Measurements from ENCODE around the gene RPS21. TPM values are rescaled to one million over a fixed set of nuclear protein-coding genes. Genes with fewer than 3 reads are reported as not detected.
"Not testable (repeated sequence)": the region's sequence is repeated elsewhere in the genome, so short reads cannot be mapped to it uniquely, and the experiment has no call there.

RPS21 gene
- total RNA-seq, 1 experiment from 2014 or later: 2,418 TPM

DNA sequence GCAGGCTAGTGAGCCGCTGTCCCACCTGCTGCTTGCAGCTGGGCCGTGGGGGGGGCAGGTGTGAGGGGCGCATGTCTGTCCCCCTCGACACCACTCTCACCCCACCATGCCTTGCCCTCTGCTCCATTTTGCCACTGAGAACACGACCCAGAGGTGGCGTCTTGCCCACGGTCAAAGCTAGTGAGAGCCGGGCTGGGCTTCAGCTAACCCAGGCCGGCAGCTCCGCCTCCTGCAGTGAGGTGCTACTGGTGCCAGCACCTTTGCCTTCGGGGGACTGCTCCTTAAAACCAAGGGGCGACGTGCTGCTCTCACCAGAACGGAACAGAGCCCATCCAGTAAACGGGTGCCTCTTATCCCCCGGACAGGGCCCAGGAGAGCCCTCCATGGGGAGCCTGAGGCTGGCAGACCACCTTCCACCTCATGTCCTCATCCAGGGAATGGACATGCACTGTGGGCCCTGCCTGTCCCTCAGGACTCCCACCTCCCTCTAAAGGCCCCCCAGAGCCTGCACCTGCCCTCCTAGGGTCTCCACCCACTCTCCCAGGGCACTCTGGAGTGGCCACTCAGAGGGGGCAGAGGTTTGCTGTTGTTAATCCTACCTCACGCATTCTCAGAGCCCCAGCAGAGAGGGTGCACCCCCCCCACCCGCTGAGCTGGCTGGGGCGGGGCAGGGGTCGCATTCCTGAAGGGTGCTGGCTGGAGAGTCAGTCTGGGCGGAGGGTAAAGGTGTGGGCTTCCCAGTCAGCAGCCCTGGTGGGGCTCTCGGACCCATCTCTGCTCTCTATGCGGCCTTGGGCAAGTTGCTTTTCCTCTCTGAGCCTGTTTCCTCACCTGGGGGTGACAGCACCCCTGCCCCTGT, 37.6 kb downstream of the RPS21 start:
- DNase-seq (ENCODE audit: low read depth): no peak

GRCh38 chr20:62425281-62426058, 38.6 kb downstream of the RPS21 start:
- DNase-seq (ENCODE audit: low read depth): no peak

DNA sequence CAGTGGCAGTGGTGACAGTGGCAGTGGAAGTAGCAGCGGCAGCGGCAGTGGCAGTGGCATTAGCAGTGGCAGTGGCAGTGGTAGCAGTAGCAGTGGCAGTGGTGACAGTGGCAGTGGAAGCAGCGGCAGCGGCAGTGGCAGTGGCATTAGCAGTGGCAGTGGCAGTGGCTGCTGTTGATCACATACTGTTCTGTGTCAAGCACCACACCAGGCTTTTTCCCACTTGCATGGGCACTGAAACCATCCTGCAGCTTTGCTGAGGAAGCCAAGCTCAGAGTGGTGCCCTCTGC, 39.1 kb downstream of the RPS21 start:
- DNase-seq (ENCODE audit: low read depth): not testable (repeated sequence)

GRCh38 chr20:62426699-62427131, 39.8 kb downstream of the RPS21 start:
- no peak for DNase-seq (ENCODE audit: low read depth)

- DNase-seq (ENCODE audit: low read depth): no peak
Observed at GRCh38 chr20:62427172-62428001, 40.5 kb downstream of the RPS21 start, which contains the start of gene RBBP8NL. Gene RBBP8NL (minus strand): TSS chr20:62427539. CDS start chr20:62419647, 7,892 bp downstream.

DNA sequence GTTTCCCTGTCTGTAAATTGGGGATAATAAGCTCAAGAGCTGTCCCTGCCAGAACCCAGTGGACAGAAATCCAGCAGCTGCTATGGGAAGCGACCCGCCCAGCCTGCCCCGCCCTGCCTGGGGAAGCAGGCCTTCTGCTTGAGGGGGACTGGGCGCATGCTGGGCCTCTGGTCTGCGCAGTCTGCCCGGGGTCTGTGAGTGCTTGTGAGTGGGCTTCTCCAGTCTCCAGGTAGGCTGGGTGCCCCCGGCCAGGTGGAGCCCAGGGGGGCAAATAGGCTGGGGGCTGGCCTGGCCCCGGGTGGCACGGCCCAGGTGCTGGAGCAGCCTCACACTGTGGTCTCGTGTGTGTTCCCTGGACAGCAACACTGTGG, 41.1 kb downstream of the RPS21 start:
- no peak for DNase-seq (ENCODE audit: low read depth)

DNA sequence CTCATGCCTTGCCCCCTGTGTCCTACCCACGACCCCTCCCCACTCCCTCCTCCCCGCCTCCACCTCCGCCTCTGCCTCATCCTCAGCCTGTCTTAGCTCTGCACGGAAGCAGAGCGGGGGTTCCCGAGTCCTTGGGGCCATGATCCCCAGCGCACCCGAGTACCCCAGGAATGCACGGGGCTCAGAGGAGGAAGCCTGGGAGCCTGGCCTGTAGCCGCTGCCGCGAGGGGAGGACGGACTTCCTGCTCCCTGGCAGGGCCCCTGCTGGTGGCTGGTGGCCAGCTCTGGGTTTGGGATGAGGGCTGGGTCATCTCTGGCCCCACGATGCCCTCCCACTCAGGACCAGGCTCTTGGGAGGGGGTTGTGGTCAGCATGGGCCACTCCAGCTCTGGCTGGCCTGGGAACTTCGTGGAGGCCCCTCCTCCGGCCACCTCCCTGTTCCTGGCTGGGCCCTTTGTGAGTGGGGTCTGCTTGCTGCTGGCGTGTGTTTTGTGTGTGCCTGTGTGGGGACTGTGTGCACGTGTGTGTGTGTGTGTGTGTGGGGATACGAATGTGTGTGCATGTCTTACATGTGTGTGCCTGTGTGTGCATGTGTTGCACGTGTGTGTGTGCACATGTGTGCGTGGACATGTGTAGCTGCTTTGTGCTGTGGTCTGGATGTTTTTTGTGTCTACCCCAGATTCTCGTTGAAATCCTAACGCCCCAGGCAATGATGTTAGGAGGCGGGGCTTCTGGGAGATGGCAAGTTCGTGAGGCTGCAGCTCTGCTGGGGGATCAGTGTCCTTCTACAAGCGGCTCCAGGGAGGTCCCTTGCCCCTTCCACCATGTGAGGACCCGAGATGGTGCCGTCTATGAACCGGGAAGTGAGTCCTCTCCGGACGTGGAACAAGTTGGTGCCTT, 41.7 kb downstream of the RPS21 start:
- no peak for DNase-seq (ENCODE audit: low read depth)

DNA sequence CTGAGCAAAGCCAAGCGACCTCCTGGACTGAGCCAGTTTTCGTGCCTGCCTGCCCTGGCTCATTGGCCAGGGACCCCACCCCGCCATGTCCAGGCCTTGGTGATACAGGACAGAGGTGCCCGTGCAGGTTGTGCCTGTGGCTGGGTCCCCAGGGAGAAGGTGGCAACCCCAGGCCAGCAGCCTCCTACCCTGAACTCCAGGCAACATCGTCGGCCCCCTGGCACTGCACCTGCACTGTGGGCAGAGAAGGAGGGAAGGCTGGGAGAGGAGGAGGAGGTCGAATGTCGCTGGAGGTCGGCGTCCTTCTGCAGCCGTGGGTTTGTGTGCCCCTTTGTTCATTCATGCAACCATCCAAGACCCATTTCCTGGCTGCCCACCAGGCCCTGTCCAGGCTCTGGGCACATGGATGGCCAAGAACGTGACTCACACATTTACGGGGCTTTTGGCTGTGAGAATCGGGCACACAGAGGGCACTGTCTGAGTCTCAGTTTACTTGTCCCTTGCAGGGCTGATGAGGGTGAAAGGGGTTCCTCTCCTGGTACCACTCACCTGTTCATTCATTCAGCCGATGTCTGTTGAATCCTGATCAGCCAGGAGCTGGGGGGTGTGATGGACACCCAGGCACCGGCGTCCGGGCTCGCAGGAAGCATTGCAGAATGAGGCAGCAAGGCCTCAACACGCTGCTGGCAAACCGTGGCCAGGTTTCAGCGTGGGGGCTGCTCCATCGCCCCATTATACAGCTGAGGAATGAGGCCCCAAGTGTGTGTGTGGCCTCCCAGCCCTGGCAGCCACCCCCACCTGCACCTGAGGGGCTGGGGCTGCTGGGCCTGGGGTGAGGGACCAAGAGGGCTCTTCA, 42.8 kb downstream of the RPS21 start:
- DNase-seq (ENCODE audit: low read depth): no peak

GRCh38 chr20:62430311-62430853, 43.5 kb downstream of the RPS21 start:
- no peak for DNase-seq (ENCODE audit: low read depth)

GRCh38 chr20:62430866-62431447, 44.1 kb downstream of the RPS21 start:
- DNase-seq (ENCODE audit: low read depth): no peak

DNA sequence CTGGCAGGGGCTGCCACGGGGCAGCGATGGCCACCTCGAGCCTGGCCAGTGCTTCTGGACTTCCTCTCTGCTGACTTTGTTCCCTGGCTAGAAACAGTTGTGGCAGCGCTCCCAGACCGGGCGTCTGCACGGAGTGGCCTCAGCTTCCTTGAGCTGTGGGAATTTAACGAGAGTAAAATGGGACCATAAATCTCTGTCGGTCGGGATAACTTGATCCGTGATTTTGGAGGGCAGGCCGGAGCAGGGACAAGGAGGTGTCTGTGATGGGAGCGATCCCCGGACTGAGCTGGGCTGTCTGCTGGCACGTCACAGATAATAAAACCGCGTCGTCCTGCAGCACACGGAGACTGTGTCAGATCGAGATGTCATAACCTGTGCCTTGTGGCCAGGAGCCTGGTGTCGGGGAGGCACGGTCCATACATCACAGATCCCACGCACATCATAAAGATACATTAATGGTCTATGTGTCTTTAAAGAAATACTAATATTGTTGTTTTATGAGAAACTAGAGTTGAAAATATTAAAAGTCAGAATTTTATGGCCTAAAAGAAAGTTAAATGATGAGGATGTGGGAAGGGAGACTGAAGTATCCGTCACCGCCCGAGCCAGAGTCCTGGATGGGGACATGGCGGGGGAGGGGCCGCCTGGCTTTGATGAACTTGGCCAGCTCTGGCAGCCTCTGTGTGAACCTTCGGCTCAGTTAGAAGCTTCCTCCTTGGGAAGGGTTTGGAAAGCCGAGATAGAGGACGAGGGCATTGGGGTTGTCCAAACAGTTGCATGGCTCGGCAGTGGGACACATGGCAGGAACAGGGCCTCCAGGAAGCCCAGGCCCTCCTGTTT, 47.0 kb downstream of the RPS21 start:
- no peak for DNase-seq (ENCODE audit: low read depth)

DNA sequence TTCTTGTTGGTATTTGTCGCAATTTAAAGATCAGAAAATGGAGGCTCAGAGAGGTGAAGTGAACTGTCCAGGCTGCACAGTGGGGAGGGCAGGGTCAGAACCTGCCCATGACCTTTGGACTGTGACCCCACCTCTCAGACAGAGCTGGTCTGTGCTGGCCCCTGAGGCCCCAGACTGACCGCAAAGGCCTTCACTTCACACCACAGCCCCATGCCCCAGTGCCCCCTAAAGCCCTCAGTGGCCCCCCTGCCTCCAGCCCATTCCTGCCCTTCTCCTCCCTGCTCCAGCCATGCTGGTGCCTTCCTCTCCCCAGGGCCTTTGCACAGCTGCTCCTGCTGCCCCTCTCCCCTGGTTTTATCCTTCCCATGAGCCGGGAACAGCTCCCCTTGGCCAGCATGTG, 49.8 kb downstream of the RPS21 start:
- no peak for DNase-seq (ENCODE audit: low read depth)

GRCh38 chr20:62437496-62437895, 50.6 kb downstream of the RPS21 start:
- no peak for DNase-seq (ENCODE audit: low read depth)

- DNase-seq (ENCODE audit: low read depth): no peak
Observed at GRCh38 chr20:62437927-62438326, 51.0 kb downstream of the RPS21 start.

Measured in HT1080 (cell line).